ENCODE data around the gene MAK. TPM values are rescaled to one million over a fixed set of nuclear protein-coding genes. Genes with fewer than 3 reads are reported as not detected.

MAK gene
- total RNA-seq, 1 donor = under 0.01 TPM

DNA sequence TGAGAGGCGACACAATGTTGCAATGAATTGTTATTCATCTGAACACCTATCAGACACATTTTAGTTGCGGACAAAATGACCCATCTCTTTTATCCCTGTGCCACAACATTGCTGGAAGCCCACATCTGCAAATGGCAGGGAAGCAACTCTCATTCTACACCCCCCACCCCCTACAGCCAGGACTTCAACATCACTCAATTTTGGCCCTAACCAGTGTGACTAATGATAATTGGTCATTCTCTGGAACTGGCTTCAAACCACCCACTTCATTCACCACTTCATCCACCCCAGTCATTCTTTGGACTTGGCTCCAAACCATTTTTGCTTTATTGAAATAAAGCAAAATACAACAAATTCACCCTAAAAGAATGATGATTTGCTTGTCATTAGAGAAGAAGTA, 42.0 kb upstream of the MAK start:
- peak; percentile 55 for DNase-seq (ENCODE audit: insufficient read length, low spot score, missing footprints)
- Histone ChIP-seq H3K4me3 (ENCODE audit: insufficient read depth, low read length) (no peak overlapping the region), H3K4me2 (ENCODE audit: insufficient read depth, low read length) (no peak overlapping the region), H3K27ac (ENCODE audit: low read depth, low read length) (no peak overlapping the region), H3K36me3 (ENCODE audit: insufficient read depth, low read length) (no peaks in the 10 kb centered on the region), H3K27me3 (ENCODE audit: insufficient read depth, low read length) (peaks cover 45% of the 10 kb centered on the region), H3K9me3 (ENCODE audit: low read depth, low read length) (no peaks in the 10 kb centered on the region), H3K79me2 (ENCODE audit: insufficient read depth, low read length) (no peaks in the 10 kb centered on the region), H4K20me1 (ENCODE audit: insufficient read depth, low read length) (no peaks in the 10 kb centered on the region), H3K4me1 (ENCODE audit: insufficient read depth, low read length) (no peaks in the 10 kb centered on the region), H2AFZ (ENCODE audit: low read length) (no peak overlapping the region)
- TF ChIP-seq, protein P1, sequence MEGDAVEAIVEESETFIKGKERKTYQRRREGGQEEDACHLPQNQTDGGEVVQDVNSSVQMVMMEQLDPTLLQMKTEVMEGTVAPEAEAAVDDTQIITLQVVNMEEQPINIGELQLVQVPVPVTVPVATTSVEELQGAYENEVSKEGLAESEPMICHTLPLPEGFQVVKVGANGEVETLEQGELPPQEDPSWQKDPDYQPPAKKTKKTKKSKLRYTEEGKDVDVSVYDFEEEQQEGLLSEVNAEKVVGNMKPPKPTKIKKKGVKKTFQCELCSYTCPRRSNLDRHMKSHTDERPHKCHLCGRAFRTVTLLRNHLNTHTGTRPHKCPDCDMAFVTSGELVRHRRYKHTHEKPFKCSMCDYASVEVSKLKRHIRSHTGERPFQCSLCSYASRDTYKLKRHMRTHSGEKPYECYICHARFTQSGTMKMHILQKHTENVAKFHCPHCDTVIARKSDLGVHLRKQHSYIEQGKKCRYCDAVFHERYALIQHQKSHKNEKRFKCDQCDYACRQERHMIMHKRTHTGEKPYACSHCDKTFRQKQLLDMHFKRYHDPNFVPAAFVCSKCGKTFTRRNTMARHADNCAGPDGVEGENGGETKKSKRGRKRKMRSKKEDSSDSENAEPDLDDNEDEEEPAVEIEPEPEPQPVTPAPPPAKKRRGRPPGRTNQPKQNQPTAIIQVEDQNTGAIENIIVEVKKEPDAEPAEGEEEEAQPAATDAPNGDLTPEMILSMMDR (IDR thresholded peaks at IDR 0.05; ENCODE audit: extremely low read depth, low read depth, low read length) = no peak

DNA sequence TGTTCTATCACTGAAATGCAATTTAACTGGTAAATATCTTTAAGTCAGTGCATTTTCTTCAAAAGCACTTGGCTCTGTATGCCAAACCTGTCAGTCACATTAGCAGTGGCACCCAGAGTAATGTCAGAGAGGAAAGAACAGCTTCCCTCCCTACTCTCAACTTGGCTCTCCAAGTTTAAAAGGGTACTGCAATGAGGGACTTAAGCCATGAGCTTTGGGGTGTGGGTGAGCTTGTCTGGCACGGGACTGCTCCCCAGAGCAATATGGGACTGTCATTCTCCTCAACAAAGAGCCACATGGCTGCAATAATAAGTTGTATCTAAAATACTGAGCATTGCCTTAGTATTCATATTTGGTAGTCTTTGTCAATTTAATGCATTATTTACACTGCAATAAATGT, 39.5 kb upstream of the MAK start:
- Histone ChIP-seq H3K27ac (ENCODE audit: low read depth, low read length) (no peak overlapping the region), H3K36me3 (ENCODE audit: insufficient read depth, low read length) (no peaks in the 10 kb centered on the region), H3K4me2 (ENCODE audit: insufficient read depth, low read length) (no peak overlapping the region), H3K27me3 (ENCODE audit: insufficient read depth, low read length) (peaks cover 25% of the 10 kb centered on the region), H3K9me3 (ENCODE audit: low read depth, low read length) (no peaks in the 10 kb centered on the region), H3K4me3 (ENCODE audit: insufficient read depth, low read length) (no peak overlapping the region), H3K4me1 (ENCODE audit: insufficient read depth, low read length) (no peaks in the 10 kb centered on the region), H3K79me2 (ENCODE audit: insufficient read depth, low read length) (no peaks in the 10 kb centered on the region), H4K20me1 (ENCODE audit: insufficient read depth, low read length) (no peaks in the 10 kb centered on the region), H2AFZ (ENCODE audit: low read length) (no peak overlapping the region)
- peak; percentile 77 for DNase-seq (ENCODE audit: insufficient read length, low spot score, missing footprints)
- TF ChIP-seq, protein P1 (IDR thresholded peaks at IDR 0.05; ENCODE audit: extremely low read depth, low read depth, low read length) = no peak

DNA sequence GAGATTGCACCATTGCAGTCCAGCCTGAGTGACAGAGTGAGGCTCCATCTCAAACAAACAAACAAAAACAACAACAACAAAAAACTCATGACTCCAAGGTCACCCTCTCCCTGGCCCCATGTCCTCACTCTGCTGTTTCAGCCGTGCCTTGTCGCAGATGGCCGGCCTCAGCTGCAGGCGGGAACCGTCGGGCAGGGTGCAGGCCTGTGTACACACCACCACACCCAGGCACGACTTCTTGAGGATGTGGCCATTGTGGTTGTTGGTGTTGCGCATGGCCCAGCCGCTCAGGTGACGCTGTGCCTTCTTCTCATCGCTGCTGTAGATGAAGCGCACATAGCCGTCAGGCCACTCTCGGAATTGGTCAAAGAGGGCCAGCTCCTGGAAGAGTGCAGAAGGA, 38.7 kb upstream of the MAK start:
- no peak overlapping the region for H3K27ac ChIP-seq (ENCODE audit: low read depth, low read length)
- DNase-seq (ENCODE audit: insufficient read length, low spot score, missing footprints) = no peak
- TF ChIP-seq, protein P1 (IDR thresholded peaks at IDR 0.05; ENCODE audit: extremely low read depth, low read depth, low read length) = no peak
- no peak overlapping the region for H3K4me2 ChIP-seq (ENCODE audit: insufficient read depth, low read length)
- H2AFZ ChIP-seq (ENCODE audit: low read length) = no peak overlapping the region
- H3K4me1 ChIP-seq (ENCODE audit: insufficient read depth, low read length) = no peaks in the 10 kb centered on the region
- no peaks in the 10 kb centered on the region for H3K79me2 ChIP-seq (ENCODE audit: insufficient read depth, low read length)
- no peaks in the 10 kb centered on the region for H3K36me3 ChIP-seq (ENCODE audit: insufficient read depth, low read length)
- H3K9me3 ChIP-seq (ENCODE audit: low read depth, low read length) = no peaks in the 10 kb centered on the region
- no peaks in the 10 kb centered on the region for H4K20me1 ChIP-seq (ENCODE audit: insufficient read depth, low read length)
- peaks cover 16% of the 10 kb centered on the region for H3K27me3 ChIP-seq (ENCODE audit: insufficient read depth, low read length)
- H3K4me3 ChIP-seq (ENCODE audit: insufficient read depth, low read length) = no peak overlapping the region

DNA sequence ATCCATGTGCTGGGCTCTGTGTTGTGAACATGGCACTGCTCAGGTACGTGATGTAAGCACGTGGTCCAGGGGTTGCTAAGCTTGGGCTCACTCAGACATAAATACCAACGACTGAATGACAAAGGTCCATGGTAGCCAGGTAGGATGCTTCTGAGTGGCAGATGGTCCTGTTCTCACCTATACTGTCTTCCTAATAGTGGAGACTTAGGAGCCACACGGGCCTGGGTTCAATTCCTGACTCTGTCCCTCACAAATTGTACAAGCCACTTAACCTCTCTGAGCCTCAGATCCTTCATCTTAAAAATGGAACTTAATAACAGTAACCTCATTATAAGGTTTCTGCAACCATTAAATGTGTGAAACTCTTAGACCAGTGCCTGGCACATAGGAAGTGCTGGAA, 36.7 kb upstream of the MAK start:
- TF ChIP-seq, protein P1 (IDR thresholded peaks at IDR 0.05; ENCODE audit: extremely low read depth, low read depth, low read length) = no peak
- Histone ChIP-seq H3K36me3 (ENCODE audit: insufficient read depth, low read length) (no peaks in the 10 kb centered on the region), H3K79me2 (ENCODE audit: insufficient read depth, low read length) (no peaks in the 10 kb centered on the region), H3K4me1 (ENCODE audit: insufficient read depth, low read length) (no peaks in the 10 kb centered on the region), H3K9me3 (ENCODE audit: low read depth, low read length) (no peaks in the 10 kb centered on the region), H3K4me2 (ENCODE audit: insufficient read depth, low read length) (no peak overlapping the region), H3K27me3 (ENCODE audit: insufficient read depth, low read length) (no peaks in the 10 kb centered on the region), H3K4me3 (ENCODE audit: insufficient read depth, low read length) (no peak overlapping the region), H3K27ac (ENCODE audit: low read depth, low read length) (no peak overlapping the region), H4K20me1 (ENCODE audit: insufficient read depth, low read length) (no peaks in the 10 kb centered on the region), H2AFZ (ENCODE audit: low read length) (no peak overlapping the region)
- DNase-seq (ENCODE audit: insufficient read length, low spot score, missing footprints) = peak; percentile 52
